ENCODE results near the gene MAGEB5. TPM values are rescaled to one million over a fixed set of nuclear protein-coding genes. Genes with fewer than 3 reads are reported as not detected.

The MAGEB5 gene
- total and polyA plus RNA-seq, 2 experiments from 2014 or later: not detected

GRCh38 chrX:26262121-26262523 is 46.2 kb downstream of the MAGEB5 start:
- Mint-ChIP-seq H3K4me3 (no peak overlapping the region), H3K27ac (no peak overlapping the region), H3K9me3 (no peaks in the 10 kb centered on the region), H3K36me3 (ENCODE audit: low read depth) (no peaks in the 10 kb centered on the region), H3K27me3 (ENCODE audit: insufficient read depth, low read depth, poor library complexity) (no peaks in the 10 kb centered on the region), H3K4me1 (peaks cover 11% of the 10 kb centered on the region)
- DNase-seq (ENCODE audit: low spot score) (no peak), ATAC-seq (no peak)
- no peak for TF ChIP-seq ZNF114 (CRISPR knock-in tag; IDR thresholded peaks at IDR 0.05)
- no peak for TF ChIP-seq JUNB (IDR thresholded peaks at IDR 0.05; ENCODE audit: unreplicated experiment)
- no peak for TF ChIP-seq CTCF (conservative IDR thresholded peaks at IDR 0.05; ENCODE audit: low read depth in 2 of 2)
- no peak for TF ChIP-seq POLR2AphosphoS5 (IDR thresholded peaks at IDR 0.05; ENCODE audit: low read depth)
- no peak for TF ChIP-seq NANOG (IDR thresholded peaks at IDR 0.05; ENCODE audit: borderline replicate concordance)
- no peak for TF ChIP-seq ZNF331 (CRISPR knock-in tag; IDR thresholded peaks at IDR 0.05; ENCODE audit: low read depth)
- no peak for TF ChIP-seq REST (IDR thresholded peaks at IDR 0.05; ENCODE audit: unreplicated experiment)
- no peak for TF ChIP-seq ETS1 (IDR thresholded peaks at IDR 0.05)
- TF ChIP-seq ZNF462 (CRISPR knock-in tag; IDR thresholded peaks at IDR 0.05): no peak
- TF ChIP-seq CREB1 (CRISPR knock-in tag; IDR thresholded peaks at IDR 0.05; ENCODE audit: low read depth): no peak
- no peak for TF ChIP-seq EZH2 (IDR thresholded peaks at IDR 0.05; ENCODE audit: low read depth, unreplicated experiment)
- TF ChIP-seq STAT1 (IDR thresholded peaks at IDR 0.05; ENCODE audit: unreplicated experiment): no peak
- TF ChIP-seq EZH2phosphoT487 (IDR thresholded peaks at IDR 0.05; ENCODE audit: unreplicated experiment): no peak
- Histone ChIP-seq H3K79me2 (replicated peaks; ENCODE audit: insufficient read depth) (no peaks in the 10 kb centered on the region), H3F3A (replicated peaks; ENCODE audit: low read depth) (no peaks in the 10 kb centered on the region), H2AFZ (no peak overlapping the region), H3K27ac (ENCODE audit: low read depth) (no peak overlapping the region), H3K4me1 (ENCODE audit: insufficient read depth) (0 out of 2 replicates have a peak, but pooled peaks cover 6% of the 10 kb centered on the region), H3K27me3 (ENCODE audit: insufficient read depth) (no peaks in the 10 kb centered on the region), H3K9me2 (ENCODE audit: insufficient read depth) (0 out of 2 replicates have a peak, but pooled peaks cover 3% of the 10 kb centered on the region), H3K4me2 (no peak overlapping the region), H3K36me3 (ENCODE audit: insufficient read depth) (no peaks in the 10 kb centered on the region), H3K4me3 (no peak overlapping the region), H4K20me1 (replicated peaks; ENCODE audit: insufficient read depth) (no peaks in the 10 kb centered on the region)

Data from GM23338 (cell line).